ENCODE data around the gene BBLN. TPM values are rescaled to one million over a fixed set of nuclear protein-coding genes. Genes with fewer than 3 reads are reported as not detected.

BBLN gene
- total and polyA plus RNA-seq, 7 donors, result 111 to 273 (median 158) TPM

- Histone ChIP-seq H3K4me3 (no peak overlapping the region), H3K4me1 (peaks cover 0 to 3% (median under 1%) of the 10 kb centered on the region in 4 donors), H3K27me3 (no peaks in the 10 kb centered on the region), H3K36me3 (peaks cover 26 to 89% (median 50%) of the 10 kb centered on the region in 4 donors), H3K9me3 (no peaks in the 10 kb centered on the region), H3K27ac (no peak overlapping the region)
- TF ChIP-seq CTCF (IDR thresholded peaks at IDR 0.05), result no peak
- TF ChIP-seq EP300 (IDR thresholded peaks at IDR 0.05), result no peak
- no peak for TF ChIP-seq POLR2A (IDR thresholded peaks at IDR 0.05)
- no peak for TF ChIP-seq POLR2AphosphoS5 (IDR thresholded peaks at IDR 0.05)
- intact Hi-C loops (cut with DNase I), result no loop called here
- 92 to 95% methylated on average over 12 of the region's 12 CpGs for WGBS, 2 donors
- no peak for DNase-seq
Observed at GRCh38 chr9:128182893-128183588, 23.0 kb downstream of the BBLN start.

- H3K4me1 ChIP-seq, result peaks cover 0 to 17% (median 13%) of the 10 kb centered on the region in 4 donors
- H3K36me3 ChIP-seq, result peaks cover 0 to 78% (median 30%) of the 10 kb centered on the region in 4 donors
- DNase-seq, result no peak
- H3K4me3 ChIP-seq, result no peak overlapping the region
- H3K27ac ChIP-seq, result no peak overlapping the region
- H3K9me3 ChIP-seq, result no peaks in the 10 kb centered on the region
- WGBS, 2 donors, result 97% methylated on average over 11 of the region's 11 CpGs
- no peak for TF ChIP-seq CTCF (IDR thresholded peaks at IDR 0.05)
- TF ChIP-seq POLR2A (IDR thresholded peaks at IDR 0.05), result no peak
- no peak for TF ChIP-seq POLR2AphosphoS5 (IDR thresholded peaks at IDR 0.05)
- TF ChIP-seq EP300 (IDR thresholded peaks at IDR 0.05), result no peak
- intact Hi-C loops (cut with DNase I), result no loop called here
- no peaks in the 10 kb centered on the region for H3K27me3 ChIP-seq
Observed at GRCh38 chr9:128185979-128186965, 26.2 kb downstream of the BBLN start.

GRCh38 chr9:128187361-128187760 is 27.3 kb downstream of the BBLN start:
- Histone ChIP-seq H3K36me3 (peaks cover 0 to 75% (median 29%) of the 10 kb centered on the region in 4 donors), H3K4me3 (no peak overlapping the region)
- 96 to 98% methylated on average over 2 of the region's 2 CpGs for WGBS, 2 donors

DNA sequence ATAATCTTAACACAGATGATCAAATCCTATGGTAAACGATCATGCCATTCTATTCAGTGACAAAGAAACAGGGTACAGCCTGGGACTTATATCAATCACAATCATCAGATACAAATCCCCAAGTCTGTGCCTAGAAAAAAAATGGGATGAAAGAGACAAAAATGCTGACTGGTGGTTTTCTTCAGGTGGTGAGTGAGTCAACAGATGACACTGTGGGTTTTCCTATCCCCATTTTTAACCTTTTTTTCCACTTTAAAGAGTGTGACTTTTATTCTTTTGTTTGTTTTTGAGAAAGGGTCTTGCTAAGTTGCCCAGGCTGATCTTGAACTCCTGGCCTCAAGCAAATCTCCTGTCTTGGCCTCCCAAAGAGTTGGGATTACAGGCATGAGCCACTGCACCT is 28.1 kb downstream of the BBLN start:
- no peak for DNase-seq
- Histone ChIP-seq H3K36me3 (peaks cover 0 to 67% (median 25%) of the 10 kb centered on the region in 4 donors), H3K4me3 (no peak overlapping the region), H3K9me3 (no peaks in the 10 kb centered on the region), H3K4me1 (peaks cover 0 to 34% (median 20%) of the 10 kb centered on the region in 4 donors), H3K27me3 (no peaks in the 10 kb centered on the region), H3K27ac (no peak overlapping the region)
- WGBS, 2 donors, result 65 to 76% methylated on average over 1 of the region's 1 CpG
- intact Hi-C loops (cut with DNase I), result no loop called here
- TF ChIP-seq CTCF (IDR thresholded peaks at IDR 0.05), result no peak
- no peak for TF ChIP-seq POLR2A (IDR thresholded peaks at IDR 0.05)
- no peak for TF ChIP-seq EP300 (IDR thresholded peaks at IDR 0.05)
- TF ChIP-seq POLR2AphosphoS5 (IDR thresholded peaks at IDR 0.05), result no peak

More at GRCh38 chr9:128187361-128187760, 27.3 kb downstream of the BBLN start:
- no peak for TF ChIP-seq POLR2AphosphoS5 (IDR thresholded peaks at IDR 0.05)
- TF ChIP-seq POLR2A (IDR thresholded peaks at IDR 0.05), result no peak
- TF ChIP-seq CTCF (IDR thresholded peaks at IDR 0.05), result no peak
- Histone ChIP-seq H3K27ac (no peak overlapping the region), H3K9me3 (no peaks in the 10 kb centered on the region), H3K4me1 (peaks cover 0 to 25% (median 14%) of the 10 kb centered on the region in 4 donors), H3K27me3 (no peaks in the 10 kb centered on the region)
- DNase-seq, result no peak
- intact Hi-C loops (cut with DNase I), result no loop called here

Data from sigmoid colon (tissue), 7 donors.